ENCODE data around the gene SCGB1A1. TPM values are rescaled to one million over a fixed set of nuclear protein-coding genes. Genes with fewer than 3 reads are reported as not detected.
"Not testable (repeated sequence)": the region's sequence is repeated elsewhere in the genome, so short reads cannot be mapped to it uniquely, and the experiment has no call there.

SCGB1A1 gene, protein sequence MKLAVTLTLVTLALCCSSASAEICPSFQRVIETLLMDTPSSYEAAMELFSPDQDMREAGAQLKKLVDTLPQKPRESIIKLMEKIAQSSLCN
- total RNA-seq: not detected

DNA sequence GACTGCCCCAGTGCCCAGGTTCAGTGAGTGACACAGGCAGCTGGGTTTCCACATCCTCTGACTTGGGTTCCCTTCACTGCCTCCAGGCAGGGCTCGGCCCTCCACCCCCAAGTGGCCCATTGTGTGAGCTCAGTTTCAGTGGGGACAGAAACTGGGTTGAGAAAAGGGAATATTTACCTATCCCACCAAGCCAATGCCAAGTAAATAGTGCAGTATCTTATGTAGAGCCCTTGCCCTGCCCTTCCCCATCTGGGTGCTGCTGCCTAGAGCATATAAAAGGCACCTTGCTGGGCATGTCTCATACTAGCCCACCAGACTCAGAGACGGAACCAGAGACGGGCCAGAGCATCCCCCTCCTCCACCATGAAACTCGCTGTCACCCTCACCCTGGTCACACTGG, at the start of gene SCGB1A1:
SCGB1A1 (plus strand) TSS at position 301 of the 400 bp plus-strand sequence; CDS start at position 364, 63 bp downstream.
- TF ChIP-seq, protein P1, sequence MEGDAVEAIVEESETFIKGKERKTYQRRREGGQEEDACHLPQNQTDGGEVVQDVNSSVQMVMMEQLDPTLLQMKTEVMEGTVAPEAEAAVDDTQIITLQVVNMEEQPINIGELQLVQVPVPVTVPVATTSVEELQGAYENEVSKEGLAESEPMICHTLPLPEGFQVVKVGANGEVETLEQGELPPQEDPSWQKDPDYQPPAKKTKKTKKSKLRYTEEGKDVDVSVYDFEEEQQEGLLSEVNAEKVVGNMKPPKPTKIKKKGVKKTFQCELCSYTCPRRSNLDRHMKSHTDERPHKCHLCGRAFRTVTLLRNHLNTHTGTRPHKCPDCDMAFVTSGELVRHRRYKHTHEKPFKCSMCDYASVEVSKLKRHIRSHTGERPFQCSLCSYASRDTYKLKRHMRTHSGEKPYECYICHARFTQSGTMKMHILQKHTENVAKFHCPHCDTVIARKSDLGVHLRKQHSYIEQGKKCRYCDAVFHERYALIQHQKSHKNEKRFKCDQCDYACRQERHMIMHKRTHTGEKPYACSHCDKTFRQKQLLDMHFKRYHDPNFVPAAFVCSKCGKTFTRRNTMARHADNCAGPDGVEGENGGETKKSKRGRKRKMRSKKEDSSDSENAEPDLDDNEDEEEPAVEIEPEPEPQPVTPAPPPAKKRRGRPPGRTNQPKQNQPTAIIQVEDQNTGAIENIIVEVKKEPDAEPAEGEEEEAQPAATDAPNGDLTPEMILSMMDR (IDR thresholded peaks at IDR 0.05): no peak
- TF ChIP-seq POLR2A (IDR thresholded peaks at IDR 0.05): no peak
- DNase-seq (ENCODE audit: low spot score in 2 of 2): no peak
- 76 to 88% methylated on average over 3 to 4 of the region's 4 CpGs for WGBS, 2 donors
- intact Hi-C loops (cut with DNase I; ENCODE audit: low total_unique reads): no loop called here
- no peak within 1 kb of the TSS for H3K4me3 ChIP-seq (ENCODE audit: low read depth, poor library complexity, severe bottlenecking)

DNA sequence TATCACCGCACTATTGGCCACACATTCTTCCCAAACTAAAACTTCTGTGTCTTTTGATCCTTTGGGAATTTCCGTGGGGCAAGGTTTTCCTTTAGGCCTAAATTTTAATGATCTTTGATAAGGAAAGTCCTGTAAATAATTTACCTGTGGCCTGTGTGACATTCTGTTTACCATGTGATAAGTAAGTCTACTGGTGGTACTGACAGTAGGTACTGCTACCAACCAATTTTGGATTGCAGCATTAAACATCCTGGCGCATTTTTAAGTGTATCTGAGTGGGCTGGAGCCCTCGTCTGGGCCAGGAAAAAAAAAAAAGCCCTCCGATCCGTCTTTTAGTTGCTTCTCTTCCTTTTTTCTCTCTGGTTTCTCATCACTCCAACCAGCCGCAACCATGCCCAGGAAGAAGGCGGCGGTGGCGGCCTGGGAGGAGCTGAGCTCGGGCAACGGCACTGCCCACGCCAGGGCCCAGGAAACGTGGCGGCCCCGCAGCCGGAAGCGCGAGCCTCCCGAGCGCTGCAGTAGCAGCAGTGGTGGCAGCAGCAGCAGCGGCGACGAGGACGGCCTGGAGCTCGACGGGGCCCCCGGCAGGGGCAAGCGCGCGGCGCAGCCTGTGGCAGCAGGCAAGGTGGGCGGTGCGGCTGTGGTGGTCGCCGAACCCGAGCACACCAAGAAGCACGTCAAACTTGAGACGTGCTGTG, 47.9 kb upstream of the SCGB1A1 start:
- no peak for DNase-seq (ENCODE audit: low spot score in 2 of 2)
- intact Hi-C loops (cut with DNase I; ENCODE audit: low total_unique reads): no loop called here
- TF ChIP-seq POLR2A (IDR thresholded peaks at IDR 0.05): no peak
- TF ChIP-seq, protein P1 (IDR thresholded peaks at IDR 0.05): no peak
- H3K4me3 ChIP-seq (ENCODE audit: low read depth, poor library complexity, severe bottlenecking): no peak overlapping the region
- WGBS, 2 donors: 66 to 68% methylated on average over 38 to 39 of the region's 39 CpGs

DNA sequence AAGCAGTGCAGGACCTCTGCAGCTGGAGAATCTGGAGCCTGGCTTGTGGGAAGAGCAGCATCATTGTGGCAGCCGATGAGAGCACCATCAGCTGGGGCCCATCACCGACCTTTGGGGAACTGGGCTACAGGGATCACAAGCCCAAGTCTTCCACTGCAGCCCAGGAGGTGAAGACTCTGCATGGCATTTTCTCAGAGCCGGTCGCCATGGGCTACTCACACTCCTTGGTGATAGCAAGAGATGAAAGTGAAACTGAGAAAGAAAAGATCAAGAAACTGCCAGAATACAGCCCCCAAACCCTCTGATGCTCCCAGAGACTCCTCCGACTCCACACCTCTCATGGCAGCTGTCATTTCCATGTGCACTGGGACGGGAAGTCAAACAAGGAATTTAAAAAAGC, 46.0 kb upstream of the SCGB1A1 start:
- TF ChIP-seq POLR2A (IDR thresholded peaks at IDR 0.05): no peak
- TF ChIP-seq, protein P1 (IDR thresholded peaks at IDR 0.05): no peak
- DNase-seq (ENCODE audit: low spot score in 2 of 2): no peak
- H3K4me3 ChIP-seq (ENCODE audit: low read depth, poor library complexity, severe bottlenecking): no peak overlapping the region
- 88 to 93% methylated on average over 6 of the region's 6 CpGs for WGBS, 2 donors
- intact Hi-C loops (cut with DNase I; ENCODE audit: low total_unique reads): no loop called here

DNA sequence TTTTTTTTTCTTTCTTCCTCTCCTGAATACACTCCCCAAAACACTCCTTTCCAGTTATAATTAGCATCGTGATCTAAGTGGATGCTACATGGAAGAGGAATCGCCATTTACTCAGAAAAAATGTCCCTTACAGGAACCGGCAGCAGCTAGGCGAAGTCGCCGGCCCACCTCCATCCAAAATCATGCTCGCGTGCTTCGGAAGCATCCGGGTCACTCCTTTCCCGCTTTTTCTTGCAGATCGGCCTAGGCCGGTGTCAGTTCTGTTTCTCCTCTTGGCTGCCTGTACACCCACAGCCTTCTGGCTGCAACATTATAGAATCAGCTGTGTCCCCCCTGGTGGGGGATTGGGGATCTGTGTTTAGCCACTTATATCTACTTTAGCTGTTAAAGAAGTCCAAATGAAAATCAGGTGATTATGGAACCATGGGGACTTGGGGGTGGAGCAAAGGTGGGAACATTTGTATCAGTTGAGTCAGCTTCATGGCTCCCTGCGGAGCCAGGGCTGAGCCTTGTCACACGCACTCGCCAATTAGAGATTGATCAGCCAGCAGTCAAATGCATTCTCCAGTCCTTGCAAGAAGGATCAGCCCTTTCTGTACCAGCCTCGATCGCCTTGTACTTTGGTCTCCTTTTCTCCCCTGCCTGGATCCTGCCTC, 45.2 kb upstream of the SCGB1A1 start:
- WGBS, 2 donors: 96% methylated on average over 18 of the region's 18 CpGs
- DNase-seq (ENCODE audit: low spot score in 2 of 2): no peak
- TF ChIP-seq, protein P1 (IDR thresholded peaks at IDR 0.05): no peak
- no peak for TF ChIP-seq POLR2A (IDR thresholded peaks at IDR 0.05)
- intact Hi-C loops (cut with DNase I; ENCODE audit: low total_unique reads): no loop called here
- no peak overlapping the region for H3K4me3 ChIP-seq (ENCODE audit: low read depth, poor library complexity, severe bottlenecking)

DNA sequence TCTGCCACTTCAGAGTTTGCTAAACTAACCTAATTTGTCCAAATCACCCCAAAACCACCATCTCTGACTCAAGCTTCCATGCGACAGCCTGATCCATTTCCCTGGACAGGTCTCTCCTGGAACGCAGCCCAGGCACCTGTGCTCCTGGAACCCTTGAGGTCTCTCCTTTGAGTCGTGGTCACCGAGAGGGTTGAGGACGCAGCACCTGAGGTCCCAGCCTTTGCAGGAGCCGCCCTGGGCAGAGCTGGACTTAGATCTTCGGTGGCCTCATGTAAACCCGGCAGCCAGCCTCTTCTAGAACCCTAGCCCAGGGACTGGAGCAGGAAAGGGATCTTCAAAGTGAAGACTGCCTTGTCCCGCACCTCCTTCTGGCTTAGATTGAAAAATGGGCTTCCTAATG, 44.0 kb upstream of the SCGB1A1 start:
- TF ChIP-seq, protein P1 (IDR thresholded peaks at IDR 0.05): no peak
- TF ChIP-seq POLR2A (IDR thresholded peaks at IDR 0.05): no peak
- intact Hi-C loops (cut with DNase I; ENCODE audit: low total_unique reads): no loop called here
- 83 to 89% methylated on average over 9 of the region's 9 CpGs for WGBS, 2 donors
- no peak overlapping the region for H3K4me3 ChIP-seq (ENCODE audit: low read depth, poor library complexity, severe bottlenecking)
- DNase-seq (ENCODE audit: low spot score in 2 of 2): no peak

DNA sequence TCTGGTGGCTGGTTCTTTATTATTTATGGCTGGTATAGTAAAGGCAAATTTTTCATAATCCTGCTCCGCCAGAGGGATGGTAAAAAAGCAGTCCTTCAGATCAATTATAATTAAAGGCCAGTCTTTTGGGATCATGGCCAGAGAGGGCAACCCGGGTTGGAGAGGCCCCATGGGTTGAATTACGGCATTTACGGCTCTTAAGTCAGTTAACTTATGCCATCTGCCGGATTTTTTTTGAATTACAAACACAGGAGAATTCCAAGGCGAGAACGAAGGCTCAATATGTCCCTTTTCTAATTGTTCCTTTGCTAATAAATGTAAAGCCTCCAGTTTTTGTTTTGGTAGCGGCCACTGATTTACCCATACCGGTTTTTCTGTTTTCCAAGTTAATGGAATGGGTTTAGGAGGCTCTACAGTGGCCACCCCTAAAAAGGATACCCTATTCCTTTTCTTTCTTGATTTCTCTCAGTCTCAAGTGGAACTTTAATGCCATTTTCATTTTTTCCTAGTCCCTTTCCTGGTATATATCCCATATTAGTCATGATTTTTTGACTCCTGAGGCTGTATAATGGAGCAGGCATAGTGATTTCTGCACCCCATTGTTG, 40.3 kb upstream of the SCGB1A1 start:
- WGBS, 2 donors: 2 to 3% methylated on average over 9 of the region's 9 CpGs
- intact Hi-C loops (cut with DNase I; ENCODE audit: low total_unique reads); H3K4me3 ChIP-seq (ENCODE audit: low read depth, poor library complexity, severe bottlenecking); DNase-seq (ENCODE audit: low spot score in 2 of 2): not testable (repeated sequence)

DNA sequence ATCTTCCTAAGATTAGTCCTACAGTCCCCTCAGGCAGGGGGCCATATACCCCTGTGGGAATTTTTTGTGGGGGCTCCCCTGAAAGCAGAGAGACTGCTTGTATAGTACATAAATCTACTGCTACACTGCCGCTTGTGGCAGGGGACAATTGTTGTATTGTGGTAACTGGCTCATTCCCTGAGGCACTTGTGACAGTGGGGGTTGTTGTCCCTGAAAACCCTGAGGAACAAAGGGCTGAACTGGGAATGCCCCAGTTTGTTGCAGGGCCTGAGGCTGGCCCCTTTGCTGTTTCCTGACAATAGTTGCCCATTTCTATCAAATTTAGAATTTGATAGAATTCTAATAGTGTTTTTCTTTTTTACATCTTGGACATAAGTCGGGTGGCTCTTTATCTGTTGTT, 39.2 kb upstream of the SCGB1A1 start:
- WGBS, 2 donors: 38 to 51% methylated on average over 2 of the region's 2 CpGs
- DNase-seq (ENCODE audit: low spot score in 2 of 2); intact Hi-C loops (cut with DNase I; ENCODE audit: low total_unique reads); H3K4me3 ChIP-seq (ENCODE audit: low read depth, poor library complexity, severe bottlenecking): not testable (repeated sequence)
